Vagina (tissue), 2 donors: ENCODE results near the gene TRNT1.

Experiments used
- POLR2A ChIP-seq, 2 donors: fragments of 450-650 bp; IDR thresholded peaks; one replicate each; pipeline ENCODE4 v1.6.1; 2017; ENCODE audit warnings: antibody characterized with exemption in 2 of 2, mild to moderate bottlenecking in 2 of 2, moderate library complexity in 2 of 2
- TF ChIP-seq, protein P1 (sequence below), 3 experiments: fragments of 450-650 bp in 2 of 3; fragments of 200-600 bp in 1 of 3; sonication (generic) in 1 of 3; IDR thresholded peaks; one replicate each; pipeline ENCODE4 v1.5.1; 2017 to 2019; ENCODE audit warnings: antibody characterized with exemption in 3 of 3, mild to moderate bottlenecking in 2 of 3, moderate library complexity in 2 of 3

GRCh38 chr3:3154879-3155610 lies 28.3 kb downstream of the TRNT1 start:
- TF ChIP-seq, protein P1, sequence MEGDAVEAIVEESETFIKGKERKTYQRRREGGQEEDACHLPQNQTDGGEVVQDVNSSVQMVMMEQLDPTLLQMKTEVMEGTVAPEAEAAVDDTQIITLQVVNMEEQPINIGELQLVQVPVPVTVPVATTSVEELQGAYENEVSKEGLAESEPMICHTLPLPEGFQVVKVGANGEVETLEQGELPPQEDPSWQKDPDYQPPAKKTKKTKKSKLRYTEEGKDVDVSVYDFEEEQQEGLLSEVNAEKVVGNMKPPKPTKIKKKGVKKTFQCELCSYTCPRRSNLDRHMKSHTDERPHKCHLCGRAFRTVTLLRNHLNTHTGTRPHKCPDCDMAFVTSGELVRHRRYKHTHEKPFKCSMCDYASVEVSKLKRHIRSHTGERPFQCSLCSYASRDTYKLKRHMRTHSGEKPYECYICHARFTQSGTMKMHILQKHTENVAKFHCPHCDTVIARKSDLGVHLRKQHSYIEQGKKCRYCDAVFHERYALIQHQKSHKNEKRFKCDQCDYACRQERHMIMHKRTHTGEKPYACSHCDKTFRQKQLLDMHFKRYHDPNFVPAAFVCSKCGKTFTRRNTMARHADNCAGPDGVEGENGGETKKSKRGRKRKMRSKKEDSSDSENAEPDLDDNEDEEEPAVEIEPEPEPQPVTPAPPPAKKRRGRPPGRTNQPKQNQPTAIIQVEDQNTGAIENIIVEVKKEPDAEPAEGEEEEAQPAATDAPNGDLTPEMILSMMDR (IDR thresholded peaks at IDR 0.05) = no peak
- no peak for TF ChIP-seq POLR2A (IDR thresholded peaks at IDR 0.05)
